Right atrium auricular region (tissue), 2 donors: ENCODE measurements around the gene ABTB1. TPM values are rescaled to one million over a fixed set of nuclear protein-coding genes. Genes with fewer than 3 reads are reported as not detected.

Experiments used
- DNase-seq: peaks from one replicate; pipeline ENCODE4 v3.0.0-alpha.2; 2019; ENCODE audit warnings: low spot score
- H3K27ac ChIP-seq, 2 donors: fragments of 200-600 bp; sonication (generic); 1 replicate in 1 of 2; 2 replicates in 1 of 2; pipeline ENCODE4 v1.5.1; 2016 to 2019
- H3K27me3 ChIP-seq, 2 donors: fragments of 200-600 bp; sonication (generic); one replicate each; pipeline versions ENCODE4 v1.5.1 to v1.6.0; 2017 to 2019
- H3K36me3 ChIP-seq: fragments of 200-600 bp; sonication (generic); one replicate; pipeline ENCODE4 v1.5.1; 2016
- H3K4me1 ChIP-seq, 2 donors: fragments of 200-600 bp; sonication (generic); one replicate each; pipeline versions ENCODE4 v1.5.1 to v1.6.0; 2017 to 2019
- H3K4me3 ChIP-seq, 2 donors: fragments of 200-600 bp; sonication (generic); 1 replicate in 1 of 2; 2 replicates in 1 of 2; pipeline ENCODE4 v1.5.1; 2017 to 2019; ENCODE audit warnings: mild to moderate bottlenecking in 1 of 2, moderate library complexity in 1 of 2
- H3K9me3 ChIP-seq, 2 donors: fragments of 200-600 bp; sonication (generic); one replicate each; pipeline ENCODE4 v1.5.1; 2019
- CTCF ChIP-seq, 2 donors: fragments of 200-600 bp; sonication (generic); IDR thresholded peaks; one replicate each; pipeline ENCODE4 v1.5.1; 2019; ENCODE audit warnings: antibody characterized with exemption in 2 of 2
- total RNA-seq, 2 donors: library from RNA; depleted of rRNA; stranded (reverse); fragments of >200 nt; gene quantifications; one replicate each; pipeline ENCODE4 v1.1.0, GENCODE V29; 2016

Gene ABTB1
- total RNA-seq, 2 donors from 2014 or later = 14.9 to 16.9 TPM

- Histone ChIP-seq H3K4me3 (no peak overlapping the region), H3K27me3 (no peaks in the 10 kb centered on the region), H3K36me3 (peaks cover 26% of the 10 kb centered on the region), H3K27ac (no peak overlapping the region), H3K4me1 (peaks cover 0 to 39% of the 10 kb centered on the region in 2 donors), H3K9me3 (no peaks in the 10 kb centered on the region)
- no peak for DNase-seq
- TF ChIP-seq CTCF (IDR thresholded peaks at IDR 0.05) = no peak
Observed at GRCh38 chr3:127675651-127676391, 3.1 kb downstream of the ABTB1 start.

GRCh38 chr3:127676456-127676855, 3.7 kb downstream of the ABTB1 start:
- Histone ChIP-seq H3K4me3 (no peak overlapping the region), H3K27me3 (no peaks in the 10 kb centered on the region), H3K27ac (no peak overlapping the region), H3K36me3 (peaks cover 26% of the 10 kb centered on the region), H3K9me3 (no peaks in the 10 kb centered on the region), H3K4me1 (peaks cover 0 to 38% of the 10 kb centered on the region in 2 donors)
- no peak for TF ChIP-seq CTCF (IDR thresholded peaks at IDR 0.05)
- DNase-seq = no peak

- DNase-seq = no peak
- no peak overlapping the region for H3K27ac ChIP-seq
- H3K36me3 ChIP-seq = peaks cover 26% of the 10 kb centered on the region
- no peaks in the 10 kb centered on the region for H3K9me3 ChIP-seq
- H3K27me3 ChIP-seq = no peaks in the 10 kb centered on the region
- peaks cover 0 to 34% of the 10 kb centered on the region in 2 donors for H3K4me1 ChIP-seq
- no peak overlapping the region for H3K4me3 ChIP-seq
- TF ChIP-seq CTCF (IDR thresholded peaks at IDR 0.05) = no peak
Observed at GRCh38 chr3:127676921-127677351, 4.2 kb downstream of the ABTB1 start.

GRCh38 chr3:127677541-127678314, 5.0 kb downstream of the ABTB1 start:
- H3K36me3 ChIP-seq = peaks cover 26% of the 10 kb centered on the region
- H3K27ac ChIP-seq = no peak overlapping the region
- H3K4me1 ChIP-seq = peaks cover 0 to 30% of the 10 kb centered on the region in 2 donors
- H3K9me3 ChIP-seq = no peaks in the 10 kb centered on the region
- no peaks in the 10 kb centered on the region for H3K27me3 ChIP-seq
- H3K4me3 ChIP-seq = no peak overlapping the region
- TF ChIP-seq CTCF (IDR thresholded peaks at IDR 0.05) = no peak
- DNase-seq = no peak

GRCh38 chr3:127678315-127678599, 5.5 kb downstream of the ABTB1 start:
- Histone ChIP-seq H3K4me1 (peaks cover 0 to 28% of the 10 kb centered on the region in 2 donors), H3K4me3 (no peak overlapping the region), H3K27ac (no peak overlapping the region), H3K27me3 (no peaks in the 10 kb centered on the region), H3K9me3 (no peaks in the 10 kb centered on the region), H3K36me3 (peaks cover 26% of the 10 kb centered on the region)
- no peak for DNase-seq
- TF ChIP-seq CTCF (IDR thresholded peaks at IDR 0.05) = no peak
